T-cell (primary cell): ENCODE measurements around the gene CAMK2D. TPM values are rescaled to one million over a fixed set of nuclear protein-coding genes. Genes with fewer than 3 reads are reported as not detected.

ENCODE experiments used
- ATAC-seq, 4 experiments: fragments of 200-7000 bp in 3 of 4; fragments of 150-1000 bp in 1 of 4; cut with Tn5 transposase; replicated peaks in 1 of 4; 1 replicate in 3 of 4; 2 replicates in 1 of 4; pipeline ENCODE4 v1.10.0; 2021; ENCODE audit warnings: moderate library complexity in 3 of 4, mild to moderate bottlenecking in 2 of 4, moderate number of reproducible peaks in 1 of 4
- CTCF ChIA-PET, 2 donors: fragments of 300-600 bp; sonication (Branson Sonifier 250); formaldehyde crosslinking; loops; one replicate each; lab custom pipeline; 2022; ENCODE audit warnings: antibody characterized with exemption in 2 of 2; lab: Charles Lee
- POLR2A ChIA-PET, 2 donors: fragments of 300-600 bp; sonication (Branson Sonifier 250); formaldehyde crosslinking; loops; one replicate each; lab custom pipeline; 2022; ENCODE audit warnings: antibody characterized with exemption in 2 of 2; lab: Charles Lee
- DNase-seq, 35 experiments: peaks; one replicate each; pipeline versions ENCODE4 v3.0.0 to v3.0.0-alpha.2; 2013 to 2023
- H3K27ac ChIP-seq: one replicate; pipeline ENCODE4 v1.5.1; 2013; ENCODE audit warnings: low read length
- H3K27me3 ChIP-seq, 2 experiments: replicated peaks in 1 of 2; 1 replicate in 1 of 2; 2 replicates in 1 of 2; pipeline versions ENCODE4 v1.6.1 to v1.7.0; 2013; ENCODE audit warnings: low read length in 1 of 2, mixed read lengths in 1 of 2; ENCODE audit not compliant: control insufficient read depth in 2 of 2, insufficient read depth in 2 of 2; ENCODE audit errors: extremely low read depth in 1 of 2
- H3K36me3 ChIP-seq, 2 donors: 1 replicate in 1 of 2; 2 replicates in 1 of 2; pipeline versions ENCODE4 v1.6.1 to v1.7.0; 2013; ENCODE audit warnings: low read length in 1 of 2; ENCODE audit not compliant: control insufficient read depth in 2 of 2, insufficient read depth in 1 of 2; ENCODE audit errors: extremely low read depth in 1 of 2
- H3K4me1 ChIP-seq, 2 experiments: 1 replicate in 1 of 2; 2 replicates in 1 of 2; pipeline versions ENCODE4 v1.6.1 to v1.7.0; 2013; ENCODE audit warnings: low read length in 2 of 2, mixed read lengths in 1 of 2; ENCODE audit not compliant: insufficient read depth in 2 of 2, control insufficient read depth in 1 of 2; ENCODE audit errors: extremely low read depth in 1 of 2
- H3K4me3 ChIP-seq, 2 donors: 1 replicate in 1 of 2; 2 replicates in 1 of 2; pipeline versions ENCODE4 v1.5.1 to v1.7.0; 2013; ENCODE audit warnings: mild to moderate bottlenecking in 2 of 2, low read length in 1 of 2, moderate library complexity in 1 of 2; ENCODE audit not compliant: control insufficient read depth in 1 of 2; ENCODE audit errors: extremely low read depth in 1 of 2
- H3K9me3 ChIP-seq: 2 replicates; pipeline ENCODE4 v1.7.0; 2013
- H3K27ac Mint-ChIP-seq, 2 donors: one replicate each; pipeline ENCODE4 v1.8.0; 2020 to 2021; ENCODE audit warnings: mild to moderate bottlenecking in 2 of 2, mixed read lengths in 2 of 2
- H3K27me3 Mint-ChIP-seq, 2 donors: one replicate each; pipeline ENCODE4 v1.8.0; 2021 to 2022; ENCODE audit warnings: mixed read lengths in 2 of 2
- H3K36me3 Mint-ChIP-seq: one replicate; pipeline ENCODE4 v1.8.0; 2021; ENCODE audit warnings: mixed read lengths
- H3K4me1 Mint-ChIP-seq, 3 donors: one replicate each; pipeline ENCODE4 v1.8.0; 2020 to 2022; ENCODE audit warnings: mixed read lengths in 3 of 3, mild to moderate bottlenecking in 1 of 3
- H3K4me3 Mint-ChIP-seq, 3 donors: one replicate each; pipeline ENCODE4 v1.8.0; 2020 to 2022; ENCODE audit warnings: mild to moderate bottlenecking in 3 of 3, mixed read lengths in 3 of 3, moderate library complexity in 3 of 3
- H3K9me3 Mint-ChIP-seq, 3 donors: one replicate each; pipeline ENCODE4 v1.8.0; 2020 to 2022; ENCODE audit warnings: mixed read lengths in 3 of 3
- WGBS: methylation state at CpG from one replicate; pipeline ENCODE4 v1.1.5; 2013; ENCODE audit warnings: missing lambda C conversion rate; ENCODE audit not compliant: insufficient coverage; 5-methylcytosine and 5-hydroxymethylcytosine counted together
- total RNA-seq, 35 experiments: library from RNA in 6 of 35; stranded (reverse) in 6 of 35; fragments of 120-200 nt in 1 of 35; gene quantifications; one replicate each; pipeline versions ENCODE4 v1.2.1 to v1.2.4 and lab custom pipeline; 2013 to 2026

The CAMK2D gene
- total RNA-seq, 5 donors from 2014 or later (not counting 1 experiment from before 2014, with no cell fraction given), result 30.9 to 36.2 (median 35.4) TPM

GRCh38 chr4:113406723-113407016, 354.9 kb downstream of the CAMK2D start:
- Histone ChIP-seq H3K9me3 (no peaks in the 10 kb centered on the region), H3K4me3 (no peak overlapping the region), H3K27me3 (no peaks in the 10 kb centered on the region), H3K27ac (no peak overlapping the region), H3K4me1 (no peaks in the 10 kb centered on the region), H3K36me3 (no peaks in the 10 kb centered on the region)
- Mint-ChIP-seq H3K4me1 (peaks cover 0 to 4% (median 2%) of the 10 kb centered on the region in 3 donors), H3K9me3 (no peaks in the 10 kb centered on the region), H3K36me3 (no peaks in the 10 kb centered on the region), H3K27me3 (peaks cover 2 to 9% of the 10 kb centered on the region in 2 donors), H3K4me3 (no peak overlapping the region), H3K27ac (no peak overlapping the region)
- POLR2A ChIA-PET, result no interaction called here
- DNase-seq (no peak), ATAC-seq (no peak)
- CTCF ChIA-PET, result interaction anchor here in 1 of 2 donors (0.5 kb wide), 1 partner anchor 15 kb away, joined by 6 read pairs; no protein-coding TSS in a partner anchor
- 87% methylated on average over 7 of the region's 7 CpGs for WGBS

GRCh38 chr4:113405874-113406722, 355.4 kb downstream of the CAMK2D start:
- Mint-ChIP-seq H3K27me3 (peaks cover 2 to 3% of the 10 kb centered on the region in 2 donors), H3K27ac (no peak overlapping the region), H3K4me3 (no peak overlapping the region), H3K36me3 (no peaks in the 10 kb centered on the region), H3K9me3 (no peaks in the 10 kb centered on the region), H3K4me1 (peaks cover 0 to 4% (median 2%) of the 10 kb centered on the region in 3 donors)
- ATAC-seq, result no peak
- no peaks in the 10 kb centered on the region for H3K36me3 ChIP-seq
- no peaks in the 10 kb centered on the region for H3K4me1 ChIP-seq
- POLR2A ChIA-PET, result no interaction called here
- H3K27ac ChIP-seq, result no peak overlapping the region
- CTCF ChIA-PET, result interaction anchor here in 1 of 2 donors (0.5 kb wide), 1 partner anchor 16 kb away, joined by 6 read pairs; no protein-coding TSS in a partner anchor
- H3K9me3 ChIP-seq, result no peaks in the 10 kb centered on the region
- H3K4me3 ChIP-seq, result no peak overlapping the region
- no peak for DNase-seq
- no peaks in the 10 kb centered on the region for H3K27me3 ChIP-seq
- WGBS, result 100% methylated on average over 1 of the region's 7 CpGs

GRCh38 chr4:113404841-113405240, 356.7 kb downstream of the CAMK2D start:
- Mint-ChIP-seq H3K27ac (no peak overlapping the region), H3K27me3 (peaks cover 2% of the 10 kb centered on the region in 2 donors), H3K4me1 (no peaks in the 10 kb centered on the region), H3K36me3 (no peaks in the 10 kb centered on the region), H3K9me3 (no peaks in the 10 kb centered on the region), H3K4me3 (no peak overlapping the region)
- Histone ChIP-seq H3K9me3 (no peaks in the 10 kb centered on the region), H3K4me1 (no peaks in the 10 kb centered on the region), H3K27ac (no peak overlapping the region), H3K4me3 (no peak overlapping the region), H3K36me3 (no peaks in the 10 kb centered on the region), H3K27me3 (no peaks in the 10 kb centered on the region)
- ChIA-PET POLR2A (no interaction called here), CTCF (no interaction called here)
- DNase-seq (no peak), ATAC-seq (no peak)
- 90% methylated on average over 2 of the region's 2 CpGs for WGBS

GRCh38 chr4:113404167-113404571, 357.4 kb downstream of the CAMK2D start:
- Mint-ChIP-seq H3K27me3 (peaks cover 0 to 2% of the 10 kb centered on the region in 2 donors), H3K4me1 (no peaks in the 10 kb centered on the region), H3K9me3 (no peaks in the 10 kb centered on the region), H3K4me3 (no peak overlapping the region), H3K27ac (no peak overlapping the region), H3K36me3 (no peaks in the 10 kb centered on the region)
- Histone ChIP-seq H3K4me3 (no peak overlapping the region), H3K36me3 (no peaks in the 10 kb centered on the region), H3K27ac (no peak overlapping the region), H3K4me1 (no peaks in the 10 kb centered on the region), H3K9me3 (no peaks in the 10 kb centered on the region), H3K27me3 (no peaks in the 10 kb centered on the region)
- 88% methylated on average over 1 of the region's 4 CpGs for WGBS
- ChIA-PET CTCF (interaction anchor here in 1 of 2 donors (0.6 kb wide), 1 partner anchor 9 kb away, joined by 4 read pairs; no protein-coding TSS in a partner anchor), POLR2A (no interaction called here)
- no peak for ATAC-seq
- DNase-seq, result no peak

Other genes with a start within 250 kb of the CAMK2D start
- gene ARSJ, start 217.9 kb upstream of the CAMK2D start, total RNA-seq, result under 1 TPM in 3 of 5 donors, not detected in 2; 0.16 to 0.26 (median 0.20) TPM